Measurements from ENCODE around the gene CMAS. TPM values are rescaled to one million over a fixed set of nuclear protein-coding genes. Genes with fewer than 3 reads are reported as not detected.
"Not testable (repeated sequence)": the region's sequence is repeated elsewhere in the genome, so short reads cannot be mapped to it uniquely, and the experiment has no call there.

Gene CMAS
- total RNA-seq, 3 donors from 2014 or later = 26.8 to 30.8 (median 27.1) TPM

- no peaks in the 10 kb centered on the region for H3K36me3 Mint-ChIP-seq (ENCODE audit: insufficient read depth)
Measured at GRCh38 chr12:22034709-22035506, 11.1 kb upstream of the CMAS start.

DNA sequence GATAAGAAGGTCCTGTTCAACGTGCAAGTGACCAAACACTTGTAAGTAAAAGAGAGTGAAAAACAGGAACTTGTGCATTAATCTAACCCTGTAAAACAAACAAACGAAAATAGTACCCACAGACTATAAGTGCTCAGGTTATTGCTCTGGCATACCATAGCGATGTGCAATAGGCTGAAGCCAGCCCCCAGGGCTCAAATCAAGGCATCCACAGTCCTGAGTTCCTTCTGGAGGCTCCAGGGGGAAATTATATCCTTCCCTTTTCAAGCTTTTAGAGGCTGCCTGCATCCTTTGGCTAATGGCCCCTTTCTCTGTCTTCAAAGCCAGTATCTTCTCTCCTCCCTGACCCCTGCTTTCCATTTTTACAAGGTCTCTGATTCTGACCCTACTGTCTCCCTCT, 8.1 kb upstream of the CMAS start:
- Mint-ChIP-seq H3K36me3 (ENCODE audit: insufficient read depth) (no peaks in the 10 kb centered on the region), H3K9me3 (no peaks in the 10 kb centered on the region), H3K27me3 (ENCODE audit: low read depth) (peaks cover 3% of the 10 kb centered on the region), H3K4me3 (no peak overlapping the region), H3K4me1 (ENCODE audit: low read depth) (peaks cover 6% of the 10 kb centered on the region)
- ATAC-seq = no peak
- no peak for DNase-seq

More at GRCh38 chr12:22034709-22035506, 11.1 kb upstream of the CMAS start:
- ATAC-seq (no peak), DNase-seq (no peak)
- Mint-ChIP-seq H3K9me3 (no peaks in the 10 kb centered on the region), H3K27me3 (ENCODE audit: low read depth) (no peaks in the 10 kb centered on the region), H3K4me1 (ENCODE audit: low read depth) (peaks cover 6% of the 10 kb centered on the region), H3K4me3 (no peak overlapping the region)

DNA sequence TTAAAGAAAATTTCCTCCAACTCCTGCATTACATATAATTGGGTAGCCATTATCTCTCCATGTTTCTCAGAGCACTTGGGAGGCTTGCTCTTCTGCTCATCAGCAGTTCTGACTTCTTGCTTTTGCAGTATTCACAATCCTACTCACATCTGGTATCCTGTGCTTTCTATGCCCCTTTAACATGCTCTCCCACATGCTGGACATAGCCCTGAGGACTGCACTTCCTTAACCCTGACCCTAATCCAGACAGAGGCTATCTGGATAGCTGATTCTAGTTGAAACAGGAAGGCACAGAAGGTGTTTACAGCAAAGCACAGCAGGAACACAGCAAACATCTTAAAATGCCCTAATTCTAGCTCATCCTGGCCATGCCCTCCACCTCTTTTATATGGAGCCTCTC, 7.3 kb upstream of the CMAS start:
- ATAC-seq (no peak), DNase-seq (no peak)
- Mint-ChIP-seq H3K4me1 (ENCODE audit: low read depth) (peaks cover 6% of the 10 kb centered on the region), H3K4me3 (no peak overlapping the region), H3K27me3 (ENCODE audit: low read depth) (peaks cover 3% of the 10 kb centered on the region), H3K9me3 (no peaks in the 10 kb centered on the region), H3K36me3 (ENCODE audit: insufficient read depth) (no peaks in the 10 kb centered on the region)

DNA sequence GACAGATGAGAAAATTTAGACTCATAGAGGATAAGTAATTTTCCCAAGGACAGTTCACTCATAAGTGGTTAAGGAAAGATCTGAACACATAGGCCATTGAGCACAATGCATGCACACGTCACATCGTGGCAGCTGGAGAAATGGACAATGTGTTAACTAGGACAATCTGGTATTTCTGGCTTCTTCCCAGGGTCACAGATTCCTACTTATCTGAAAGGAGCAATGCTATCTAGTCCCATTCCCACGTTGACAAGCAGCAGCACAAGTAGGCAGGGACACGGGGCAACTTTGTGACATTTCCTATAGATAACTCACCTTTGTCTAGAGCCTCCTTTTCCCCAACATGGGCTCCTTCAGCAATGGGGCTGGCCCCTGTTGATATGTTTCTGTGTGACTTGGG, 6.7 kb upstream of the CMAS start:
- no peaks in the 10 kb centered on the region for H3K9me3 Mint-ChIP-seq
- H3K4me3 Mint-ChIP-seq = no peak overlapping the region
- no peaks in the 10 kb centered on the region for H3K36me3 Mint-ChIP-seq (ENCODE audit: insufficient read depth)
- DNase-seq = no peak
- ATAC-seq = no peak
- peaks cover 4% of the 10 kb centered on the region for H3K4me1 Mint-ChIP-seq (ENCODE audit: low read depth)
- peaks cover 3% of the 10 kb centered on the region for H3K27me3 Mint-ChIP-seq (ENCODE audit: low read depth)

DNA sequence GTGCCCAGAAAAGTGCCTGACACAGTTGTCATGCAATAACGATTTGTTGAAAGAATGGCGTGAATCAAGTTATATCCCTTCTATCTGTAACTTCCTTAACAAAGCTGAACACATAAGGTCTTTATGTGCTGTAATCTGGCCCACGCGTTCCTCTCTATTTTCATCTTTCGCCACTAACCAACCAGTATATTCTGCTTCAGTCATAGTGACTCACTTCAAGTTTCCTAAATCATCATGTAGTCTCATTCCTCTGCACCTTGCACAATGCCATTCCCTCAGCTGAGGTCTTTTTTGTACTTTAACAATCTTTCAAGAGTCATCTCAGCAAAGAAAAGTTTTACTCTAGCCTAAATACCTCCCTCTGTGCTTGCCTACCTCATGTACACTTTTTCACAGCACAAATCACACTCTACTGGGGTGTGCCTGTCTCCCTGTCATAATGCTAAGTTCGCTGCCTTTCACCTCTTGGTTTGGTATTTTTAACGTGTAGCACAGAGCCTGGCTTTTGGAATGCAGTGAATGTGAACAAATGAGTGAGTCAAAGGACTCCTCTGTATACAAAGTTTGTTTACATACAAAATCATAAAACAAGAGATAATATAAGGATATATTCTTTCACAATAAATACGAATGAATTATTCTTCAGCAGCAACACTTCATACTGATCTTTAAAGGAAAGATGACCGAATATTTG, 2.9 kb upstream of the CMAS start:
- Mint-ChIP-seq H3K4me1 (ENCODE audit: low read depth) (peaks cover 17% of the 10 kb centered on the region), H3K27me3 (ENCODE audit: low read depth) (peaks cover 3% of the 10 kb centered on the region), H3K9me3 (no peaks in the 10 kb centered on the region), H3K36me3 (ENCODE audit: insufficient read depth) (no peaks in the 10 kb centered on the region), H3K4me3 (no peak overlapping the region)
- ATAC-seq (no peak), DNase-seq (no peak)

- H3K4me1 Mint-ChIP-seq (ENCODE audit: low read depth) = peaks cover 22% of the 10 kb centered on the region
Measured at GRCh38 chr12:22043943-22044342, 2.1 kb upstream of the CMAS start.

GRCh38 chr12:22044391-22044790, 1.6 kb upstream of the CMAS start:
- ATAC-seq = no peak
- Mint-ChIP-seq H3K4me3 (peak overlapping the region; percentile 14), H3K4me1 (ENCODE audit: low read depth) (peaks cover 26% of the 10 kb centered on the region), H3K9me3 (no peaks in the 10 kb centered on the region), H3K27me3 (ENCODE audit: low read depth) (peaks cover 3% of the 10 kb centered on the region), H3K36me3 (ENCODE audit: insufficient read depth) (no peaks in the 10 kb centered on the region)
- DNase-seq = no peak

More at GRCh38 chr12:22043943-22044342, 2.1 kb upstream of the CMAS start:
- no peak for DNase-seq
- Mint-ChIP-seq H3K27me3 (ENCODE audit: low read depth) (peaks cover 3% of the 10 kb centered on the region), H3K4me3 (no peak overlapping the region), H3K36me3 (ENCODE audit: insufficient read depth) (no peaks in the 10 kb centered on the region), H3K9me3 (no peaks in the 10 kb centered on the region)
- no peak for ATAC-seq

GRCh38 chr12:22046968-22047390, 961 bp downstream of the CMAS start:
- H3K4me1 Mint-ChIP-seq (ENCODE audit: low read depth) = peaks cover 42% of the 10 kb centered on the region
- DNase-seq (no peak), ATAC-seq (no peak)
- H3K36me3 Mint-ChIP-seq (ENCODE audit: insufficient read depth) = peaks cover 3% of the 10 kb centered on the region
- H3K4me3 Mint-ChIP-seq = peak overlapping the region; percentile 89
- no peaks in the 10 kb centered on the region for H3K9me3 Mint-ChIP-seq
- no peaks in the 10 kb centered on the region for H3K27me3 Mint-ChIP-seq (ENCODE audit: low read depth)

- H3K9me3 Mint-ChIP-seq = no peaks in the 10 kb centered on the region
- no peaks in the 10 kb centered on the region for H3K27me3 Mint-ChIP-seq (ENCODE audit: low read depth)
- peak overlapping the region; percentile 89 for H3K4me3 Mint-ChIP-seq
- peaks cover 42% of the 10 kb centered on the region for H3K4me1 Mint-ChIP-seq (ENCODE audit: low read depth)
- H3K36me3 Mint-ChIP-seq (ENCODE audit: insufficient read depth) = peaks cover 3% of the 10 kb centered on the region
- DNase-seq = no peak
- no peak for ATAC-seq
Measured at GRCh38 chr12:22047494-22047893, 1.5 kb downstream of the CMAS start.

GRCh38 chr12:22048351-22049041, 2.5 kb downstream of the CMAS start:
- Mint-ChIP-seq H3K27me3 (ENCODE audit: low read depth) (no peaks in the 10 kb centered on the region), H3K36me3 (ENCODE audit: insufficient read depth) (peaks cover 3% of the 10 kb centered on the region), H3K9me3 (no peaks in the 10 kb centered on the region), H3K4me3 (no peak overlapping the region), H3K4me1 (ENCODE audit: low read depth) (peaks cover 42% of the 10 kb centered on the region)
- DNase-seq (no peak), ATAC-seq (no peak)

GRCh38 chr12:22050078-22050477, 4.1 kb downstream of the CMAS start:
- H3K27me3 Mint-ChIP-seq (ENCODE audit: low read depth) = no peaks in the 10 kb centered on the region
- peaks cover 3% of the 10 kb centered on the region for H3K36me3 Mint-ChIP-seq (ENCODE audit: insufficient read depth)
- DNase-seq (no peak), ATAC-seq (no peak)
- peaks cover 42% of the 10 kb centered on the region for H3K4me1 Mint-ChIP-seq (ENCODE audit: low read depth)
- H3K9me3 Mint-ChIP-seq = no peaks in the 10 kb centered on the region
- no peak overlapping the region for H3K4me3 Mint-ChIP-seq

DNA sequence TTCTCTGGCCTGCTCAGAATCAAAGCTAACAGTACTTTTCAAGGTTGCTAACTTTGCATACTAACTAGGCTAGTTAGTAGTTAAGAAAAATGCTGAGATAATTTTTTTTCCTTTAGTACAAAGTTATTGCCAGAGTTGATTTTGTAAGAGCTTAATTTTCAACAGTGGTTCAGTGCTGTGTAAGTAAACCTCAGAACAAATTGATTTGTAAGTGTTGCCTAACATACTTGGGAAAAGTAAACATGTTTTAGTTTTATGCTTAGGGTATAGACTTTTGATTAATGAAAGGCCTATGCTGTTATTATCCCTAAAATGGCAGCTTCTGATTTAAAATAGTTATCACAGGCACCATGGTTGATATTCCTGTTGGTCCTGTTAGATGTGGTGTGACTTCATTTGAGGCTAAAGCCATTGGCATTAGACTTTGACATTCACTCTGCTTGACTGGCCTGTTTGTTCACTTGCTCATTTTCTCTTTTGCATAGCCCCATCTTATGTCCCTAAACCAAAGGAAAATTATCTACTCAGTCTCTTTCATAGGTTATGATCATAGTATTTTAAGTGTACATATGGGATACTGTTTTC, 5.2 kb downstream of the CMAS start:
- H3K27me3 Mint-ChIP-seq (ENCODE audit: low read depth) = no peaks in the 10 kb centered on the region
- peaks cover 38% of the 10 kb centered on the region for H3K4me1 Mint-ChIP-seq (ENCODE audit: low read depth)
- H3K36me3 Mint-ChIP-seq (ENCODE audit: insufficient read depth) = peaks cover 6% of the 10 kb centered on the region
- ATAC-seq (no peak), DNase-seq (no peak)
- no peak overlapping the region for H3K4me3 Mint-ChIP-seq
- no peaks in the 10 kb centered on the region for H3K9me3 Mint-ChIP-seq

- peaks cover 26% of the 10 kb centered on the region for H3K4me1 Mint-ChIP-seq (ENCODE audit: low read depth)
- peaks cover 11% of the 10 kb centered on the region for H3K36me3 Mint-ChIP-seq (ENCODE audit: insufficient read depth)
- not testable (repeated sequence) for H3K27me3 Mint-ChIP-seq (ENCODE audit: low read depth); ATAC-seq; H3K4me3 Mint-ChIP-seq; DNase-seq; H3K9me3 Mint-ChIP-seq
Measured at GRCh38 chr12:22052994-22053393, 7.0 kb downstream of the CMAS start.

DNA sequence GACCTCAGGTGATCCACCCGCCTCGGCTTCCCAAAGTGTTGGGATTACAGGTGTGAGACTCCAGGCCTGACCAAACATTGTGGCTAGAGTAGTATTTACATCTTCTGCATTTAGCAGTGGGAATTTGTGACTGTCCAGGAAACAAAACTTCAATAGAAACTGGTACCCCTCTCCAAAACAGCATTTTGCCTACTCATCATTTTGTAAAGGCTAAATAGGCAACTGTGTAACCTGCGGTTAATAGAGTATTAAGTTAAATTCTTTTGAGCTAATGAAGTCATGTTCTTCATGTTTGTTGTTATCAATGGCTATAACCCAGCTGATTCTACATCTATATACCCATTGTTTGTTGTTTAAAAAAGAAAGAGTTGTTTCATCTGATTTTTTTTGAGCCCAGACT, 8.1 kb downstream of the CMAS start:
- Mint-ChIP-seq H3K4me1 (ENCODE audit: low read depth) (peaks cover 18% of the 10 kb centered on the region), H3K27me3 (ENCODE audit: low read depth) (no peaks in the 10 kb centered on the region), H3K9me3 (no peaks in the 10 kb centered on the region), H3K36me3 (ENCODE audit: insufficient read depth) (peaks cover 11% of the 10 kb centered on the region), H3K4me3 (no peak overlapping the region)
- ATAC-seq (no peak), DNase-seq (no peak)
